Gastrocnemius medialis (tissue), 4 donors: ENCODE results near the gene IFI30. TPM values are rescaled to one million over a fixed set of nuclear protein-coding genes. Genes with fewer than 3 reads are reported as not detected.

Experiments
- ATAC-seq, 2 donors: fragments of 150-250 bp; one replicate each; pipeline ENCODE4 v1.9.1; 2016
- DNase-seq, 2 donors: peaks; one replicate each; pipeline ENCODE4 v3.0.0-alpha.2; 2019
- H3K27ac ChIP-seq, 4 donors: fragments of 200-600 bp; sonication (generic); 1 replicate in 1 of 4; 2 replicates in 3 of 4; pipeline ENCODE4 v1.5.1; 2016 to 2018; ENCODE audit warnings: mild to moderate bottlenecking in 2 of 4, moderate library complexity in 1 of 4
- H3K27me3 ChIP-seq, 3 donors: fragments of 200-600 bp; sonication (generic) in 2 of 3; 1 replicate in 1 of 3; 2 replicates in 2 of 3; pipeline versions ENCODE4 v1.5.1 to v1.6.0; 2016 to 2019; ENCODE audit warnings: mild to moderate bottlenecking in 1 of 3, moderate library complexity in 1 of 3
- H3K36me3 ChIP-seq, 2 donors: fragments of 200-600 bp; sonication (generic) in 1 of 2; one replicate each; pipeline ENCODE4 v1.5.1; 2017 to 2018
- H3K4me1 ChIP-seq, 2 donors: fragments of 200-600 bp; sonication (generic) in 1 of 2; one replicate each; pipeline ENCODE4 v1.5.1; 2016 to 2017; ENCODE audit warnings: mild to moderate bottlenecking in 2 of 2
- H3K4me3 ChIP-seq, 4 donors: fragments of 200-600 bp; sonication (generic) in 3 of 4; 1 replicate in 1 of 4; 2 replicates in 3 of 4; pipeline ENCODE4 v1.5.1; 2016 to 2019; ENCODE audit warnings: mild to moderate bottlenecking in 2 of 4
- H3K9me3 ChIP-seq, 3 donors: fragments of 200-600 bp; sonication (generic) in 2 of 3; 1 replicate in 1 of 3; 2 replicates in 2 of 3; pipeline ENCODE4 v1.5.1; 2016 to 2019
- CTCF ChIP-seq, 5 experiments: fragments of 450-650 bp in 3 of 5; fragments of 200-600 bp in 2 of 5; sonication (generic) in 2 of 5; IDR thresholded peaks in 4 of 5; conservative IDR thresholded peaks in 1 of 5; 1 replicate in 4 of 5; 2 replicates in 1 of 5; pipeline ENCODE4 v1.5.1; 2016 to 2019; ENCODE audit warnings: antibody characterized with exemption in 5 of 5, mild to moderate bottlenecking in 3 of 5, moderate library complexity in 3 of 5
- POLR2A ChIP-seq, 2 donors: fragments of 450-650 bp; IDR thresholded peaks; one replicate each; pipeline ENCODE4 v1.6.1; 2017; ENCODE audit warnings: antibody characterized with exemption in 2 of 2, mild to moderate bottlenecking in 2 of 2, moderate library complexity in 2 of 2
- in situ Hi-C, 4 donors: fragments of 200-750 bp; cut with MboI; loops; one replicate each; pipeline versions ENCODE4 v1.15.0 to v1.8.0; 2017; ENCODE audit warnings: low sequenced_read_pairs in 4 of 4
- intact Hi-C: fragments of 100-400 bp; cut with DNase I; formaldehyde crosslinking; loops from one replicate; pipeline ENCODE4 v1.15.1; 2023; ENCODE audit warnings: low total_unique reads
- total RNA-seq, 4 donors: library from RNA; depleted of rRNA; stranded (reverse); fragments of >200 nt; gene quantifications; one replicate each; pipeline versions ENCODE4 v1.1.0 to v1.2.3, GENCODE V29; 2016

IFI30 gene
- total RNA-seq, 4 donors from 2014 or later: 3.5 to 20.4 (median 14.0) TPM

- no peak for DNase-seq
- intact Hi-C loops: no loop called here
- Histone ChIP-seq H3K9me3 (no peaks in the 10 kb centered on the region), H3K4me3 (no peak overlapping the region), H3K27ac (no peak overlapping the region), H3K36me3 (no peaks in the 10 kb centered on the region), H3K4me1 (peaks cover 4 to 7% of the 10 kb centered on the region in 2 donors), H3K27me3 (peaks cover 0 to 6% (median 0%) of the 10 kb centered on the region in 3 donors)
- TF ChIP-seq POLR2A (IDR thresholded peaks at IDR 0.05) (no peak), CTCF (IDR thresholded peaks at IDR 0.05 in 4 of 5, conservative IDR thresholded peaks at IDR 0.05 in 1 of 5) (no peak)
- in situ Hi-C loops: no loop called here
- no peak for ATAC-seq
Observed at GRCh38 chr19:18221815-18222725, 48.5 kb downstream of the IFI30 start.

GRCh38 chr19:18223860-18224524, 50.4 kb downstream of the IFI30 start:
- intact Hi-C loops: loop anchor here (1.0 kb wide), 3 partner anchors 20 to 71 kb away; partner anchors contain the start of genes PIK3R2 and RAB3A
- TF ChIP-seq CTCF (IDR thresholded peaks at IDR 0.05 in 4 of 5, conservative IDR thresholded peaks at IDR 0.05 in 1 of 5) (no peak), POLR2A (IDR thresholded peaks at IDR 0.05) (no peak)
- in situ Hi-C loops: no loop called here
- no peaks in the 10 kb centered on the region for H3K9me3 ChIP-seq
- H3K27ac ChIP-seq: peak overlapping the region in 3 of 4 donors; percentile 61 to 73 (median 65)
- ATAC-seq (no peak), DNase-seq (no peak)
- H3K4me3 ChIP-seq: peak overlapping the region; percentile 52 to 71 (median 62)
- H3K4me1 ChIP-seq: peaks cover 17 to 24% of the 10 kb centered on the region in 2 donors
- H3K27me3 ChIP-seq: peaks cover 0 to 6% (median 0%) of the 10 kb centered on the region in 3 donors
- H3K36me3 ChIP-seq: no peaks in the 10 kb centered on the region

GRCh38 chr19:18224525-18225354, 51.1 kb downstream of the IFI30 start:
- in situ Hi-C loops (no loop called here), intact Hi-C loops (loop anchor here (1.0 kb wide), 3 partner anchors 20 to 71 kb away; partner anchors contain the start of genes PIK3R2 and RAB3A)
- TF ChIP-seq CTCF (IDR thresholded peaks at IDR 0.05 in 4 of 5, conservative IDR thresholded peaks at IDR 0.05 in 1 of 5) (no peak), POLR2A (IDR thresholded peaks at IDR 0.05) (no peak)
- peak; percentile 97 to 98 for DNase-seq
- H3K9me3 ChIP-seq: no peaks in the 10 kb centered on the region
- ATAC-seq: peak; percentile 93
- H3K4me3 ChIP-seq: peak overlapping the region; percentile 52 to 71 (median 62)
- H3K27ac ChIP-seq: peak overlapping the region; percentile 72 to 82 (median 76)
- H3K27me3 ChIP-seq: peaks cover 0 to 6% (median 0%) of the 10 kb centered on the region in 3 donors
- H3K36me3 ChIP-seq: no peaks in the 10 kb centered on the region
- peaks cover 17 to 24% of the 10 kb centered on the region in 2 donors for H3K4me1 ChIP-seq

- H3K9me3 ChIP-seq: no peaks in the 10 kb centered on the region
- H3K4me1 ChIP-seq: peaks cover 17 to 24% of the 10 kb centered on the region in 2 donors
- H3K36me3 ChIP-seq: no peaks in the 10 kb centered on the region
- no peak for DNase-seq
- ATAC-seq: no peak
- in situ Hi-C loops: no loop called here
- TF ChIP-seq CTCF (IDR thresholded peaks at IDR 0.05 in 4 of 5, conservative IDR thresholded peaks at IDR 0.05 in 1 of 5) (no peak), POLR2A (IDR thresholded peaks at IDR 0.05) (no peak)
- peak overlapping the region; percentile 35 to 63 (median 56) for H3K4me3 ChIP-seq
- peak overlapping the region; percentile 72 to 82 (median 76) for H3K27ac ChIP-seq
- peaks cover 0 to 6% (median 0%) of the 10 kb centered on the region in 3 donors for H3K27me3 ChIP-seq
- intact Hi-C loops: no loop called here
Observed at GRCh38 chr19:18225355-18225701, 51.7 kb downstream of the IFI30 start.
